Measurements from ENCODE around the gene ARNT2.

ARNT2 gene

GRCh38 chr15:80444680-80445251 is 40.6 kb downstream of the ARNT2 start:
- no peak for DNase-seq

GRCh38 chr15:80445300-80446041 is 41.3 kb downstream of the ARNT2 start:
- DNase-seq: no peak

GRCh38 chr15:80447077-80447476 is 42.9 kb downstream of the ARNT2 start:
- no peak for DNase-seq

GRCh38 chr15:80449825-80450224 is 45.6 kb downstream of the ARNT2 start:
- no peak for DNase-seq

GRCh38 chr15:80450811-80451321 is 46.7 kb downstream of the ARNT2 start:
- no peak for DNase-seq

GRCh38 chr15:80452166-80452565 is 48.0 kb downstream of the ARNT2 start:
- no peak for DNase-seq

GRCh38 chr15:80455051-80455648 is 51.0 kb downstream of the ARNT2 start:
- DNase-seq: no peak

GRCh38 chr15:80455668-80456442 is 51.7 kb downstream of the ARNT2 start:
- DNase-seq: peak; percentile 97

GRCh38 chr15:80456517-80457492 is 52.6 kb downstream of the ARNT2 start:
- peak; percentile 48 for DNase-seq

- DNase-seq: no peak
Measured at GRCh38 chr15:80457896-80458295, 53.7 kb downstream of the ARNT2 start.

- no peak for DNase-seq
Measured at GRCh38 chr15:80458580-80458979, 54.4 kb downstream of the ARNT2 start.

- no peak for DNase-seq
Measured at GRCh38 chr15:80459380-80459779, 55.2 kb downstream of the ARNT2 start.

- DNase-seq: no peak
Measured at GRCh38 chr15:80459818-80460217, 55.6 kb downstream of the ARNT2 start.

GRCh38 chr15:80461356-80462095 is 57.3 kb downstream of the ARNT2 start:
- peak; percentile 53 for DNase-seq

- no peak for DNase-seq
Measured at GRCh38 chr15:80462111-80462510, 57.9 kb downstream of the ARNT2 start.

- DNase-seq: no peak
Measured at GRCh38 chr15:80462836-80463512, 58.8 kb downstream of the ARNT2 start.

GRCh38 chr15:80464951-80465625 is 60.9 kb downstream of the ARNT2 start:
- no peak for DNase-seq

- no peak for DNase-seq
Measured at GRCh38 chr15:80465626-80466005, 61.4 kb downstream of the ARNT2 start.

GRCh38 chr15:80466543-80466942 is 62.4 kb downstream of the ARNT2 start:
- no peak for DNase-seq

- peak; percentile 42 for DNase-seq
Measured at GRCh38 chr15:80467311-80467714, 63.1 kb downstream of the ARNT2 start.

Measured in fibroblast of skin of right biceps (primary cell).